ENCODE results near the gene FOXM1.

Gene FOXM1, protein sequence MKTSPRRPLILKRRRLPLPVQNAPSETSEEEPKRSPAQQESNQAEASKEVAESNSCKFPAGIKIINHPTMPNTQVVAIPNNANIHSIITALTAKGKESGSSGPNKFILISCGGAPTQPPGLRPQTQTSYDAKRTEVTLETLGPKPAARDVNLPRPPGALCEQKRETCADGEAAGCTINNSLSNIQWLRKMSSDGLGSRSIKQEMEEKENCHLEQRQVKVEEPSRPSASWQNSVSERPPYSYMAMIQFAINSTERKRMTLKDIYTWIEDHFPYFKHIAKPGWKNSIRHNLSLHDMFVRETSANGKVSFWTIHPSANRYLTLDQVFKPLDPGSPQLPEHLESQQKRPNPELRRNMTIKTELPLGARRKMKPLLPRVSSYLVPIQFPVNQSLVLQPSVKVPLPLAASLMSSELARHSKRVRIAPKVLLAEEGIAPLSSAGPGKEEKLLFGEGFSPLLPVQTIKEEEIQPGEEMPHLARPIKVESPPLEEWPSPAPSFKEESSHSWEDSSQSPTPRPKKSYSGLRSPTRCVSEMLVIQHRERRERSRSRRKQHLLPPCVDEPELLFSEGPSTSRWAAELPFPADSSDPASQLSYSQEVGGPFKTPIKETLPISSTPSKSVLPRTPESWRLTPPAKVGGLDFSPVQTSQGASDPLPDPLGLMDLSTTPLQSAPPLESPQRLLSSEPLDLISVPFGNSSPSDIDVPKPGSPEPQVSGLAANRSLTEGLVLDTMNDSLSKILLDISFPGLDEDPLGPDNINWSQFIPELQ

GRCh38 chr12:2877047-2877952, at the start of gene FOXM1, which contains the start of gene RHNO1:
Gene FOXM1, minus strand, starts transcription at chr12:2877174. Its CDS starts 2,696 bp downstream, at chr12:2874478.
Gene RHNO1, plus strand, starts transcription at chr12:2877223. Its CDS starts 8,144 bp downstream, at chr12:2885367.
- DNase-seq = peak; percentile 88 to 89

DNA sequence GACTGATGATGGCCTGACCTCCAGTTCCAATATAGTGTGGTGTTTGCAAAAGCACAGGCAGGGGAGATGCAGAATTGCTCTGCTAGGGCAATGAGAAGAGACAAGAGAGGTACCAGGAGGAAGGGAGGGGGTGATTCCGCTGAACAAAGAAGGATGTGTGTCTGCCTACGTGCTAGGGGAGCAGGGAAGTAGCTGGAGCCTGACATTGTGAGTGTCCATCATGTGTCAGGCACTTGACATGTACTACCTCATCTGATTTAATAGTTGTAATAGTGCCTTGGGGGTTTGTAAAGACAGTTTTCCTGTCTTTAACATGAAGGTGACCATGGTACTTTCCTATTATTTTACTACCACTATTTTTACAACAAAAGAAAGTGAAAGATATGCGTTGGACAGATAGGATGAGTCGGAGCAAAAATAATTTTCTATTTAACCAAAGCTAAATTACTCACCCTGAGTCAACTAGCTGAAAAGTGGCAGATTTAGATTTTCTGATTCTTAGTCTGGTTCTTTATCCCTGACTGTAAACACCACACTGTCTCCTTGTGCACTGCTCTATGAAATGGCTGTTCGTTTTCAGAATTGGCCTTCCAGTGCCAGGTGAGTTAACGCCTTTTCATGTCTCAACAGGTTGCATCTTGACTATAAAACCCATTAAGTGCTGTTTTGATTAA, 48.5 kb upstream of the FOXM1 start:
- DNase-seq = no peak

- no peak for DNase-seq
These were observed 47.0 kb upstream of the FOXM1 start for GRCh38 chr12:2924019-2924418.

DNA sequence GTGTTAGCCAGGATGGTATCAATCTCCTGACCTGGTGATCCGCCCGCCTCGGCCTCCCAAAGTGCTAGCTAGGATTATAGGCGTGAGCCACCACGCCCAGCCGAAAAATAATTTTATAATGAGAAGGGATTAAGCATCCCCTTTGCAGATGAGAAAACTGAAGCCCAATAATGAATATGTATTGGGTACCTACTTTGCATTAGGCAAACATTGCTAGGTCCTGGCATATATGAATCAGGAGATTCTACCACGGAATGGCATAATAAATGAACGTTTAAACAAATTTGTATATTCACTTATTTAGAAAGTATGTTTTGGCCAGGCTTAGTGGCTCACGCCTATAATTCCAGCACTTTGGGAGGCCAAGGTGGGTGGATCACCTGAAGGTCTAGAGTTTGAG, 46.1 kb upstream of the FOXM1 start:
- DNase-seq = no peak

DNA sequence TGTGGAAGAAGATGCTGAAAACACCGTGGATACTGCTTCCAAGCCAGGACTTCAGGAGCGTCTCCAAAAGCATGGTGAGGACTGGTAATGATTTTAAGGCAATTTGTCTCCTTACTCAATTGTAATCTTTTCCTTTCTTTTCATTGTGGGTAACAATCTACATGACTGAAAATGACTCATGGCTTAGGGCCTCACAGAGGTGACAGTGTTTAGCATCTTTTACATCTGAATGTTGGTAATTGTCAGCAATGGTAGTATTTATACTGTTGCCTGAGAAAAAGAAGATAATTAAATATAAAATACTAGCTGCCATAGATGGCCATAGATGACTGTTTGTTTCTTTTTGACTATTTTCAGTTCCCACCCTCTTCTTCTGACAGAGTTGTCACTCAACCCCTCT, 45.4 kb upstream of the FOXM1 start:
- no peak for DNase-seq

- DNase-seq = no peak
These were observed 42.3 kb upstream of the FOXM1 start for GRCh38 chr12:2919249-2919648.

GRCh38 chr12:2912216-2912575, 35.2 kb upstream of the FOXM1 start:
- no peak for DNase-seq

GRCh38 chr12:2904260-2904659, 27.3 kb upstream of the FOXM1 start:
- DNase-seq = no peak

DNA sequence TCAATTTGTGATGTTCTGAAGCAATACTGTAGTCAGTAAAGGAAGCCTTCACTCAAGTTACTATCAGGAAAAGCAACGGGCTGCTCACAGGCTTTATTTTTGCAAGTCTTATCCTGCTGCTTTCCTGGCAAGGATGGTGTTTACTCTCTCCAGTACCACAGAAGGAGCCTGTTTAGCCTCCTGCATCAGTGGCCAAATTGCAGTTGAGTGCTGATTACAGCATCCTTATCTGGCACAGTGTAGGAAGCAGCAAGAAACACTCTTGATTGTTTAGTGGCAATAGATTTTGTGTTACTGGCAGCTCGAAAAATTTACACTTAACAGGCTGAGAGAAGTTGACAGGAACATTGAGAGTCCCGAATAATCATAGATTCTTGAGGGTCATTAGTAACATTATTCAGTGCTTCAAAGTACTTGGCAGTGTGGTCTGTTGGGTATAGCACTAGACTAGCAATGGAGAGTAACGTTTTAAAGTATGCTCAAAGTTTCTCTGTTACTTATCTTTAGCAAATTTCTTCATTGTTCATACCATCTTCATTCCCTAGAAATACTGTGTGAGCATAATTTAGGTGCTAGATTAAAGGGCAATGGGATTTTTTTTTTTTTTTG, 25.4 kb upstream of the FOXM1 start:
- no peak for DNase-seq

DNA sequence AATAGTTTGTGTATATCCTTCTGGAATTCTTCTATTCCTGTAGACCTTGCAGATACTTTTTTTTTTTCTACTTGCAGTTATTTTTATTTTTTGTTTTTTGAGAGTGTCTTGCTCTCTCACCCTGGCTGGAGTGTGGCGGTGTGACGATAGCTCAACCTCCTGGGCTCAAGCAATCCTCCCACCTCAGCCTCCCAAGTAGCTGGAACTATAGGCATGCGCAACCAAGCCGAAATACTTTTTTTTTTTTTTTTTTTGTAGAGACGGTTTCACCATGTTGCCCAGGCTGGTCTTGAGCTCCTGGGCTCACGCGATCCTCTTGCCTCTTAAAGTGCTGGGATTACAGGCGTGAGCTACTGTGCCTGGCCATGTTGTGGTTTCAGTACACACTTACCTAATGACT, 23.7 kb upstream of the FOXM1 start:
- DNase-seq = no peak

DNA sequence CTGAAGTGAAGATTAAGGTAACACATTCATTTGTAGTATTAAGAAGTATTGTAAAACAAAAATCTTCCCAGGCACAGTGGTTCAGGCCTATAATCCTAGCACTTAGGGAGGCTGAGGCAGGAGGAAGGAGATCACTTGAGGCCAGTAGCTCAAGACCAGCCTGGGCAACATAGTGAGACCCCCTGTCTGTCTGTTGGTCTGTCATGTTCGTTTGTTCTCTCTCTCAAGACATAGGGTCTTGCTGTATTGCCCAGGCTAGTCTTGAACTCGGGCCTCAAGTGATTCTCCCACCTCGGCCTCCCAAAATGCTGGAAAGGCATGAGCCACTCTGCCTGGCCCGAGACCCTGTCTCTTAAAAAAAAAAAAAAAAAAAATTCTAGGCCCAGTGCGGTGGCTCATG, 20.4 kb upstream of the FOXM1 start:
- DNase-seq = no peak

- no peak for DNase-seq
These were observed 18.5 kb upstream of the FOXM1 start for GRCh38 chr12:2895511-2895910.

DNA sequence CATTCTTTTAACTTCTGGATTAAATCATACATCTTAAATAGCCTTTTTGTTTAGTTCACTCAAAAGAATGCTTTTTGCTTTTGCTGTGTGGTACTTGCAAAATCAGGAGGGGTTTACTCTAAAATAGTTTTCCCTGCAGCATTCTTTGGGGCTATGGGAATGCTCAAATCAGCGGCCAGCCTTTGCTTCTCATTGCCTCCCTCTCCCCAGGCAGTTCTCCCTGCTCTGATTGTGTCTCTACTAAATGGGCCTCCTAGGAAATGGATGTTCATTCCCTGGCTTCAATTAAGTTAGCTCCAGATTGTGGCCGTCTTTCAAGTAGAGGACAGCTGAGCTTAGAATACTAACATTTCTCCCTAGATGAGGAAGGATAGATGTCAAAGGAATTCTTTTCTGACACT, 18.1 kb upstream of the FOXM1 start:
- no peak for DNase-seq

GRCh38 chr12:2893007-2893406, 16.0 kb upstream of the FOXM1 start:
- DNase-seq = no peak

- no peak for DNase-seq
These were observed 15.3 kb upstream of the FOXM1 start for GRCh38 chr12:2892246-2892645.

GRCh38 chr12:2891240-2892053, 14.5 kb upstream of the FOXM1 start:
- DNase-seq = peak; percentile 26 to 35

GRCh38 chr12:2890388-2891239, 13.6 kb upstream of the FOXM1 start, which contains the start of gene TULP3:
Gene TULP3, plus strand, starts transcription at chr12:2890891. Its CDS starts 57 bp downstream, at chr12:2890948.
- peak; percentile 97 to 98 for DNase-seq

- no peak for DNase-seq
These were observed 13.0 kb upstream of the FOXM1 start for GRCh38 chr12:2890001-2890387.

GRCh38 chr12:2886768-2887450, 9.9 kb upstream of the FOXM1 start:
- no peak for DNase-seq
